GM06990 (cell line): ENCODE data around the gene NIM1K.

Experiments
- DNase-seq: peaks from one replicate; pipeline ENCODE4 v3.0.0-alpha.2; 2011; ENCODE audit not compliant: insufficient read length; ENCODE audit errors: extremely low read depth
- H3K27me3 ChIP-seq: replicated peaks from 2 replicates; pipeline ENCODE4 v1.6.0; 2011; ENCODE audit warnings: low read length; ENCODE audit not compliant: control insufficient read depth, insufficient read depth
- H3K36me3 ChIP-seq: 2 replicates; pipeline ENCODE4 v1.5.1; 2011; ENCODE audit warnings: low read length; ENCODE audit not compliant: control insufficient read depth, insufficient read depth
- H3K4me3 ChIP-seq: replicated peaks from 2 replicates; pipeline ENCODE4 v1.5.1; 2011; ENCODE audit warnings: low read depth, mild to moderate bottlenecking, control low read depth, low read length
- TF ChIP-seq, protein P1 (sequence below): IDR thresholded peaks from 2 replicates; pipeline ENCODE4 v1.5.1; 2011; ENCODE audit warnings: low read length, control low read depth, mild to moderate bottlenecking, inconsistent platforms; ENCODE audit not compliant: insufficient read depth, poor library complexity, severe bottlenecking

The NIM1K gene

DNA sequence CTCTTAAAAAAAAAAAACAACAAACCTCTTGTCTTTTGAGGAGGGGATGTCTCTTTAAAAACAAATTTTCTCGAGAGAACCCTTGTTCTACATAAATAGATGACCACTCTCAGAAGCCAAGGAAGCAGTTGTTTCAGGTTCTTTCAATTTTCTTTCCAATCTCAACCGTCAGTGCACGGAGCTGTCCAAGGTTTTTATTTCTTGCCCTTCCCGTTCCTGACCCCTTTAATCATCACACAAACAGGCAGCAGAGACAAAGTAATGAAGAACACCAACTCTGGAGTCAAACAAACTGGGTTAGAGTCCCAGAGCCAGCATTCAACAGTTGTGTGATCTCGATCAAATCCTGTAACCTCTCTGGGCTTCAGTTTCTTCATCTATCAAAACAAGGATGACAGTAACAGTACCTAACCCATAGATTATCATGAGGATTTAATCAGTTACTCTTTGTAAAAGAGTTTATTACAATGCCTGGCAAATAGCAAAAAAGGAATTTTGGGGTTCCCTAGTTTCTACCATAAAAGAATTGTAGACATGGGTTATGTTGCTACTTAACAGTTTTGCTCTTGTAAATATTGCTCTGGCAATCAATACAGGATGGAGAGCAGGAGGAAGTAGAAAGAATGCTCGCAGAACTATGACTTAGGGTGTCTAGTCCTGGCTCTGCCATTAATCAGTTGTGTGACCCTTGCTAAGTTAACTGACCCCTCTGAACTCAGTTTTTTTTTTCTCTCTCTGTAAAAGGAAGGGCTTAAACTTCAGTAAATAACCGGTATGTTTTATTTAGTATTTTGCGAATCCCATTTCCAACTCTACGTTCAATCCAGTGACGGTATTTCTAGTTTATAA lies 1.0 kb upstream of the NIM1K start:
- Histone ChIP-seq H3K27me3 (no peaks in the 10 kb centered on the region), H3K36me3 (no peaks in the 10 kb centered on the region), H3K4me3 (peak overlapping the region; percentile 76)
- no peak for DNase-seq
- TF ChIP-seq, protein P1, sequence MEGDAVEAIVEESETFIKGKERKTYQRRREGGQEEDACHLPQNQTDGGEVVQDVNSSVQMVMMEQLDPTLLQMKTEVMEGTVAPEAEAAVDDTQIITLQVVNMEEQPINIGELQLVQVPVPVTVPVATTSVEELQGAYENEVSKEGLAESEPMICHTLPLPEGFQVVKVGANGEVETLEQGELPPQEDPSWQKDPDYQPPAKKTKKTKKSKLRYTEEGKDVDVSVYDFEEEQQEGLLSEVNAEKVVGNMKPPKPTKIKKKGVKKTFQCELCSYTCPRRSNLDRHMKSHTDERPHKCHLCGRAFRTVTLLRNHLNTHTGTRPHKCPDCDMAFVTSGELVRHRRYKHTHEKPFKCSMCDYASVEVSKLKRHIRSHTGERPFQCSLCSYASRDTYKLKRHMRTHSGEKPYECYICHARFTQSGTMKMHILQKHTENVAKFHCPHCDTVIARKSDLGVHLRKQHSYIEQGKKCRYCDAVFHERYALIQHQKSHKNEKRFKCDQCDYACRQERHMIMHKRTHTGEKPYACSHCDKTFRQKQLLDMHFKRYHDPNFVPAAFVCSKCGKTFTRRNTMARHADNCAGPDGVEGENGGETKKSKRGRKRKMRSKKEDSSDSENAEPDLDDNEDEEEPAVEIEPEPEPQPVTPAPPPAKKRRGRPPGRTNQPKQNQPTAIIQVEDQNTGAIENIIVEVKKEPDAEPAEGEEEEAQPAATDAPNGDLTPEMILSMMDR: no peak

DNA sequence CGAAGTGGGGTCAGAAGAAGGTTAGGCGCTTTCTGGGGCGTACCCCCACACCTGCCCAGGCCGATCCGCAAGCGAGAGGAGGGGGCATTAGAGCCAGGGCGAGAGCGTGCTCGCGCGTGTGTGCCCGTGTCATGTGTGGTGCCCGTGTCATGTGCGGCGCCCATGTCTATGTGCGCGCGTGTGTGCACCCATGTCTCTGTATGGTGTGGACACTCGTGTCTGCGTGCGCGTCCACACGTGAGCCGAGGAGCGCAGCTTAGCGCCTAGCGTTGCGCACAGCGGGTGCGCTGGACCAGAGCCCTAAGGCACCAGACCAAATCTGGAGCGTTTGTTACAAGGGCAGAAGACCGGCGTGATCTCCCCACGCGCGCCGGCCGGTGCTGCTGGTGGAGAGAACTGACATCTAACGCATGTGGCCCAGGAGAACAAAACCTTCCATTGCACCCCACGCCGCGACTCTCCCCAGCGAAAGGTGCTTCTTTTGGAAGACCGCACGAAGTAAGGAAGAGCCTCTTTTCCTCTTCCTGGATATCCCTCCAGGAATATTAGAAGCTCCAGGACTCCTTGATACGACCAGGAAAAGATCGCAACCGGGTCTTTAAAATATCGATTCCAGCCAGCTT lies 644 bp downstream of the NIM1K start:
- Histone ChIP-seq H3K36me3 (no peaks in the 10 kb centered on the region), H3K27me3 (no peaks in the 10 kb centered on the region), H3K4me3 (peak overlapping the region; percentile 76)
- DNase-seq: peak; percentile 49
- TF ChIP-seq, protein P1: no peak

DNA sequence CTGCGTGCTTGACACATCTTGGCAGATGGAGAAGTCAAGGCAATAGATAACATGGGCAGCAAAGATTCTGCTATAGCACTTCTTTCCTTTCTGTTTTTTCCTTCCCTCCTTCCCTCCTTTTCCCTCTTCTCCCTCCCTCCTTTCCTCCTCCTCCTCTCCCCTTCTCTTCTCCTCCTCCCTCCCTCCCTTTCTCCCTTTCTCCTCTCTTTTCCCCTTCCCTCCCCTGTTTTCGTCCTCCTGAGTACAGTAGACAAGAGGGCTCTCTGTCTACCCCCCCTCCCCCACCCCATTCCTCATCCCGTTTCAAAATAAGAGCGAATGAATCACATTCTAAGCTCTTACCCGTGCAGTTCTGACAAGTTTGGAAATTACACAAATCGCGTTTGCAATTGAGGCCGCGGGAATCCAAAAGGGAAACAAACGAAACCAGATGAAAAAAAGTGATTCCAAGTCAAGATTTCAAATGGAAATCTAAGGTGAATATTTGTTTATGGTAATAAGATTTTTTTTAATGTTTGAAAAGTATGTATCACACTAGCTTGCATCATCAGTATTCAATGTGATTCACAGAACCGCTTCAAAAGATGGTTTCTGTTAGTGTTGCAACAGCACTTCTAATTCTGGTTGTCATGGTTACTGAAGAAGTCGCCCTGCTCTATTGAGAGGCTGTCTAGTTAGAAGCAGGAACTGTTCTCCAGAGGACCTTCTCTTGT lies 1.3 kb downstream of the NIM1K start:
- no peak for DNase-seq
- Histone ChIP-seq H3K36me3 (no peaks in the 10 kb centered on the region), H3K4me3 (peak overlapping the region; percentile 76), H3K27me3 (no peaks in the 10 kb centered on the region)
- TF ChIP-seq, protein P1: no peak

DNA sequence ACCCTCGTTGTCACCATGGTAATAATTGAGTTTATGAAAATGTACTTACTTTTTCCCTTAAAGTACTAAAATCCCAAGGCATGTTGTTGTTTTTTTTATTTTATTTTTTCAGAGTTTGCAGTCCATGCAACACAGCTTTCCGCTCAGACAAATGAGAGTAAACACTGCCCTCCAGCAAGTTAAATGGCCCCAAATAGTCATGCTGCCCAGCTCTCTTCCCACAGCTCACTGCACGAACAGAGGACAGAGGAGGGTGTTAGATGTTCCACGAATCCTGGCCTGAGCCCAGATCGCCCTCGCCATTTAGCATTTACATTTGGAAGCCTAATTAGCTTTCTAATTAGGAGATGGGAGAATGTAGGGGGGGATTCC lies 1.9 kb downstream of the NIM1K start:
- no peak for DNase-seq
- Histone ChIP-seq H3K36me3 (no peaks in the 10 kb centered on the region), H3K4me3 (no peak overlapping the region; the same call in 1 of the 2 replicates), H3K27me3 (no peaks in the 10 kb centered on the region)
- TF ChIP-seq, protein P1: no peak

DNA sequence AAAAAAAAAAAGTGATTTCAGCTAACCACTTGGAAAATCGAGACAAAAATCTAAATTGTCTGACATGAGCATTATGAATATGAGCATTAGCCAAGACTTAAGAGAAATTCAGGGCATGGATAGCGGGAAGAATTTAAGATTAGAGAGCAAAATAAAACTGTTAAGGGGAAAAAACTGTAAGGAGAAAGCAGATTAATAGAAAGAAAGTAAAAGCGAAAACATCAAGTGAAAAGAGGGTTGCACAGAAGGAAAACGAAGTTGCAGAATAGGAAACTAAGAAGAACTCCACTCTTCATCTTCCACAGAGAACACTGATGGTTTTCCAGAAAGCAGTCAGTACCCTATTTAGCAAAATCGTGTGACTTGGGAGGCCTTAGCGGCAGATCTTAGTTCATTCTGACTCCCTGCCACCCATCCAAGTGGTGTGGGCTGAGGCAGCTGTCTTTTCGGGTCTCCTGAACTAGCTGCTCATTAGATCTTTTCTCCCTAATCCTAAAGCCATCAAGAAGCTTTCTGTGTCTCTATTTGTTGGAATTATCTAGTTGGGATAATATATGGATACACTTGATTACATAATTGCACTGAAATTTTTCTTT lies 3.7 kb downstream of the NIM1K start:
- no peak for DNase-seq
- TF ChIP-seq, protein P1: no peak

More for the DNA sequence above, 3.7 kb downstream of the NIM1K start:
- Histone ChIP-seq H3K36me3 (no peaks in the 10 kb centered on the region), H3K4me3 (no peak overlapping the region; the same call in 1 of the 2 replicates), H3K27me3 (no peaks in the 10 kb centered on the region)
